Measurements from ENCODE around the gene KLHL2. TPM values are rescaled to one million over a fixed set of nuclear protein-coding genes. Genes with fewer than 3 reads are reported as not detected.
"Not testable (repeated sequence)": the region's sequence is repeated elsewhere in the genome, so short reads cannot be mapped to it uniquely, and the experiment has no call there.

Gene KLHL2
- total RNA-seq, 2 experiments from 2014 or later, result 22.2 to 27.0 TPM

- H3K27me3 Mint-ChIP-seq; ATAC-seq; DNase-seq; H3K9me3 Mint-ChIP-seq (ENCODE audit: low read depth); H3K27ac Mint-ChIP-seq; H3K4me3 Mint-ChIP-seq; H3K4me1 Mint-ChIP-seq: not testable (repeated sequence)
- CTCF ChIA-PET, result interaction anchor here (1.2 to 3.7 kb wide), 3 partner anchors 15 to 229 kb away, joined by 4 to 30 read pairs (median 6); partner anchors contain the start of genes MSMO1 and TMEM192
- peaks cover 27% of the 10 kb centered on the region for H3K36me3 Mint-ChIP-seq
Measured at GRCh38 chr4:165342340-165342739, 135.0 kb downstream of the KLHL2 start.

- CTCF ChIA-PET, result interaction anchor here (0.7 to 3.7 kb wide), 5 partner anchors 11 to 230 kb away, joined by 3 to 30 read pairs (median 4); partner anchors contain the start of genes MSMO1 and TMEM192
- Mint-ChIP-seq H3K27me3 (no peaks in the 10 kb centered on the region), H3K4me1 (peaks cover 3% of the 10 kb centered on the region), H3K27ac (no peak overlapping the region), H3K9me3 (ENCODE audit: low read depth) (no peaks in the 10 kb centered on the region), H3K4me3 (no peak overlapping the region), H3K36me3 (peaks cover 20% of the 10 kb centered on the region)
- DNase-seq, result no peak
- no peak for ATAC-seq
Measured at GRCh38 chr4:165343353-165344191, 136.2 kb downstream of the KLHL2 start.

- no peak overlapping the region for H3K27ac Mint-ChIP-seq
- CTCF ChIA-PET, result interaction anchor here (1.5 to 3.7 kb wide), 3 partner anchors 215 to 233 kb away, joined by 4 to 30 read pairs (median 6); partner anchors contain the start of gene TMEM192
- DNase-seq (no peak), ATAC-seq (no peak)
- H3K36me3 Mint-ChIP-seq, result peaks cover 9% of the 10 kb centered on the region
- H3K4me3 Mint-ChIP-seq, result no peak overlapping the region
- no peaks in the 10 kb centered on the region for H3K9me3 Mint-ChIP-seq (ENCODE audit: low read depth)
- no peaks in the 10 kb centered on the region for H3K27me3 Mint-ChIP-seq
- peaks cover 3% of the 10 kb centered on the region for H3K4me1 Mint-ChIP-seq
Measured at GRCh38 chr4:165345666-165346417, 138.5 kb downstream of the KLHL2 start.

- no peaks in the 10 kb centered on the region for H3K9me3 Mint-ChIP-seq (ENCODE audit: low read depth)
- H3K27ac Mint-ChIP-seq, result no peak overlapping the region
- ATAC-seq, result no peak
- CTCF ChIA-PET, result interaction anchor here (1.3 to 4.8 kb wide), 4 partner anchors 9 to 217 kb away, joined by 3 to 19 read pairs (median 6); no protein-coding TSS in a partner anchor
- peaks cover under 1% of the 10 kb centered on the region for H3K27me3 Mint-ChIP-seq
- no peak overlapping the region for H3K4me3 Mint-ChIP-seq
- H3K36me3 Mint-ChIP-seq, result peaks cover 2% of the 10 kb centered on the region
- H3K4me1 Mint-ChIP-seq, result peaks cover 3% of the 10 kb centered on the region
- no peak for DNase-seq
Measured at GRCh38 chr4:165347647-165348569, 140.5 kb downstream of the KLHL2 start.

GRCh38 chr4:165351359-165352130 lies 144.2 kb downstream of the KLHL2 start:
- H3K9me3 Mint-ChIP-seq (ENCODE audit: low read depth), result no peaks in the 10 kb centered on the region
- no peak overlapping the region for H3K4me3 Mint-ChIP-seq
- no peaks in the 10 kb centered on the region for H3K36me3 Mint-ChIP-seq
- CTCF ChIA-PET, result interaction anchor here (1.0 to 4.8 kb wide), 5 partner anchors 8 to 221 kb away, joined by 3 to 19 read pairs (median 3); no protein-coding TSS in a partner anchor
- H3K27me3 Mint-ChIP-seq, result peaks cover 20% of the 10 kb centered on the region
- no peak for ATAC-seq
- DNase-seq, result no peak
- no peak overlapping the region for H3K27ac Mint-ChIP-seq
- peaks cover 1% of the 10 kb centered on the region for H3K4me1 Mint-ChIP-seq

GRCh38 chr4:165355900-165356300 lies 148.5 kb downstream of the KLHL2 start:
- no peak overlapping the region for H3K27ac Mint-ChIP-seq
- peaks cover 1% of the 10 kb centered on the region for H3K4me1 Mint-ChIP-seq
- ATAC-seq (peak; percentile 58), DNase-seq (no peak)
- no peaks in the 10 kb centered on the region for H3K9me3 Mint-ChIP-seq (ENCODE audit: low read depth)
- no peaks in the 10 kb centered on the region for H3K36me3 Mint-ChIP-seq
- CTCF ChIA-PET, result interaction anchor here (1.0 to 1.3 kb wide), 4 partner anchors 32 to 229 kb away, joined by 3 to 4 read pairs (median 3); no protein-coding TSS in a partner anchor
- H3K4me3 Mint-ChIP-seq, result no peak overlapping the region
- peaks cover 43% of the 10 kb centered on the region for H3K27me3 Mint-ChIP-seq

- CTCF ChIA-PET, result interaction anchor here (1.1 to 1.2 kb wide), 2 partner anchors 9 to 228 kb away, joined by 4 to 5 read pairs; no protein-coding TSS in a partner anchor
Measured at GRCh38 chr4:165359506-165359905, 152.1 kb downstream of the KLHL2 start.

DNA sequence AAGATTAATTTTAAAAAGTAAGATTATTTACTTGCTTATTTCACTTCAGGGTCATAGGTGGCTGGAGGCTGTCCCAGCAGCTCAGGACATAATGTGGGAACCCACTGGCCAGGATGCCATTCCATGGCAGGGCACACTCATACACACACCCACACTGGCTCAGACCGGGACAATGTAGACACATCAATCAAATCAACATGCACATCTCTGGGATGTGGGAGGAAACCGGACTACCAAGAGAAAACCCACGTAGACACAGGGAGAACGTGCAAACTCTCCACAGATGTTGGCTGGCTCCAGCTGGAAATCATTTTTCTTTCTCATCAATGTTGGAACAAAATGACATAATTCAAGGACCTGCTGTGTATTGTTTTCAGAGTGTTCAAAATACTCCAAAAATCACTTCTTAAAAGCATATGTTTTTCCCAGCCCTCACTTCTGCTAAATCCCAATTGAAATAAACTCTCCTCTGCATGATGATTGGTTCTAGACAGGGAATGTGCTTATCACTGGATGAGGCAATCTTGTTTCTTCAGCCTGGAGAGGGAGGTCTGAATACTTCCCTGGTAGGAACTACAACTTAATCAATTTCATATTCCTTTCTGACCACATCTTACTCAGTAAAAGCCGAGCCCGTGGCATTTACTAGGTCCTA lies 152.8 kb downstream of the KLHL2 start:
- DNase-seq, result no peak
- H3K36me3 Mint-ChIP-seq, result no peaks in the 10 kb centered on the region
- H3K4me1 Mint-ChIP-seq, result peaks cover 1% of the 10 kb centered on the region
- H3K27ac Mint-ChIP-seq, result no peak overlapping the region
- ATAC-seq, result no peak
- H3K27me3 Mint-ChIP-seq, result peaks cover 43% of the 10 kb centered on the region
- H3K4me3 Mint-ChIP-seq, result no peak overlapping the region
- H3K9me3 Mint-ChIP-seq (ENCODE audit: low read depth), result no peaks in the 10 kb centered on the region
- CTCF ChIA-PET, result interaction anchor here (1.1 to 1.2 kb wide), 2 partner anchors 9 to 229 kb away, joined by 4 to 5 read pairs; no protein-coding TSS in a partner anchor

More at GRCh38 chr4:165359506-165359905, 152.1 kb downstream of the KLHL2 start:
- ATAC-seq (no peak), DNase-seq (no peak)
- Mint-ChIP-seq H3K27me3 (peaks cover 43% of the 10 kb centered on the region), H3K4me1 (peaks cover 1% of the 10 kb centered on the region), H3K36me3 (no peaks in the 10 kb centered on the region), H3K27ac (no peak overlapping the region), H3K9me3 (ENCODE audit: low read depth) (no peaks in the 10 kb centered on the region), H3K4me3 (no peak overlapping the region)

- DNase-seq (no peak), ATAC-seq (no peak)
- Mint-ChIP-seq H3K27me3 (peaks cover 33% of the 10 kb centered on the region), H3K4me1 (peaks cover under 1% of the 10 kb centered on the region), H3K27ac (no peak overlapping the region), H3K36me3 (no peaks in the 10 kb centered on the region), H3K4me3 (no peak overlapping the region), H3K9me3 (ENCODE audit: low read depth) (no peaks in the 10 kb centered on the region)
- CTCF ChIA-PET, result no interaction called here
Measured at GRCh38 chr4:165360985-165361670, 153.8 kb downstream of the KLHL2 start.

GRCh38 chr4:165361810-165362209 lies 154.4 kb downstream of the KLHL2 start:
- H3K9me3 Mint-ChIP-seq (ENCODE audit: low read depth), result no peaks in the 10 kb centered on the region

GRCh38 chr4:165364452-165365080 lies 157.2 kb downstream of the KLHL2 start:
- no peak overlapping the region for H3K4me3 Mint-ChIP-seq
- DNase-seq (no peak), ATAC-seq (no peak)
- H3K9me3 Mint-ChIP-seq (ENCODE audit: low read depth), result no peaks in the 10 kb centered on the region
- H3K27me3 Mint-ChIP-seq, result peaks cover 20% of the 10 kb centered on the region
- no peaks in the 10 kb centered on the region for H3K4me1 Mint-ChIP-seq
- CTCF ChIA-PET, result interaction anchor here (0.5 kb wide), 1 partner anchor 267 kb away, joined by 3 read pairs; no protein-coding TSS in a partner anchor
- H3K27ac Mint-ChIP-seq, result no peak overlapping the region
- no peaks in the 10 kb centered on the region for H3K36me3 Mint-ChIP-seq

More at GRCh38 chr4:165361810-165362209, 154.4 kb downstream of the KLHL2 start:
- ATAC-seq (no peak), DNase-seq (no peak)
- Mint-ChIP-seq H3K4me3 (no peak overlapping the region), H3K27me3 (peaks cover 32% of the 10 kb centered on the region), H3K4me1 (no peaks in the 10 kb centered on the region), H3K27ac (no peak overlapping the region), H3K36me3 (no peaks in the 10 kb centered on the region)
- CTCF ChIA-PET, result interaction anchor here (0.7 kb wide), 1 partner anchor 10 kb away, joined by 3 read pairs; no protein-coding TSS in a partner anchor

All from activated CD8-positive, alpha-beta memory T cell treated with anti-CD3 and anti-CD28 coated beads, Interleukin-2, amount 10 ng/mL, durations not matched to agents 7 days and 5 days (primary cell).